HG02588 (cell line): ENCODE data around the gene CDC42BPG.

Experiments used
- ATAC-seq: cut with Tn5 transposase; IDR thresholded peaks from one replicate; pipeline ENCODE4 v1.9.1; 2021; ENCODE audit warnings: mild to moderate bottlenecking, moderate library complexity; ENCODE audit not compliant: unreplicated experiment

The CDC42BPG gene

GRCh38 chr11:64864473-64865285 is 20.2 kb upstream of the CDC42BPG start:
- ATAC-seq: peak; percentile 11

- no peak for ATAC-seq
Observed at GRCh38 chr11:64864135-64864472, 19.7 kb upstream of the CDC42BPG start.

- ATAC-seq: no peak
Observed at GRCh38 chr11:64863391-64864060, 19.1 kb upstream of the CDC42BPG start.

GRCh38 chr11:64862987-64863390 is 18.5 kb upstream of the CDC42BPG start:
- ATAC-seq: no peak

- ATAC-seq: no peak
Observed at GRCh38 chr11:64861227-64861975, 16.9 kb upstream of the CDC42BPG start.

- ATAC-seq: peak; percentile 58
Observed at GRCh38 chr11:64859542-64860414, 15.3 kb upstream of the CDC42BPG start.

- ATAC-seq: peak; percentile 23
Observed at GRCh38 chr11:64858467-64859263, 14.2 kb upstream of the CDC42BPG start.

DNA sequence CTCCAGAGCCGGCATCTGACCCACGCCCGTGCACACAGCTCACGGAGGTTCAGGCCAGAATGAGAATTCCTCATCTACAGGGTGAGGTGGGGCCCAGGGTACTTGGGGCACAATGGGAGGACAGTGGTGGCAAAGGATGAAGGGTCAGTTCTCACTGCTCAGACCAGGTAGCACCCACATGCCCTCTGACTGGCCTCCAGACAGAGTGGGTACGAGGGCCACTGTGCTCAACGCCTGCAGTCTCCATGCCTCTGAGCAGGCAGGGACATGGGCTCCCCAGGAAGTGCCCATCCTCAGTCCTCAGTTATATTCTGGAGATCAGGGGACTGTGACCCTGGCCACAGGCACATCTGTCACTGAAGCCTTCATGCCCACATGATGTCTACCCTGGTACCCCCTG is 13.0 kb upstream of the CDC42BPG start:
- ATAC-seq: no peak

DNA sequence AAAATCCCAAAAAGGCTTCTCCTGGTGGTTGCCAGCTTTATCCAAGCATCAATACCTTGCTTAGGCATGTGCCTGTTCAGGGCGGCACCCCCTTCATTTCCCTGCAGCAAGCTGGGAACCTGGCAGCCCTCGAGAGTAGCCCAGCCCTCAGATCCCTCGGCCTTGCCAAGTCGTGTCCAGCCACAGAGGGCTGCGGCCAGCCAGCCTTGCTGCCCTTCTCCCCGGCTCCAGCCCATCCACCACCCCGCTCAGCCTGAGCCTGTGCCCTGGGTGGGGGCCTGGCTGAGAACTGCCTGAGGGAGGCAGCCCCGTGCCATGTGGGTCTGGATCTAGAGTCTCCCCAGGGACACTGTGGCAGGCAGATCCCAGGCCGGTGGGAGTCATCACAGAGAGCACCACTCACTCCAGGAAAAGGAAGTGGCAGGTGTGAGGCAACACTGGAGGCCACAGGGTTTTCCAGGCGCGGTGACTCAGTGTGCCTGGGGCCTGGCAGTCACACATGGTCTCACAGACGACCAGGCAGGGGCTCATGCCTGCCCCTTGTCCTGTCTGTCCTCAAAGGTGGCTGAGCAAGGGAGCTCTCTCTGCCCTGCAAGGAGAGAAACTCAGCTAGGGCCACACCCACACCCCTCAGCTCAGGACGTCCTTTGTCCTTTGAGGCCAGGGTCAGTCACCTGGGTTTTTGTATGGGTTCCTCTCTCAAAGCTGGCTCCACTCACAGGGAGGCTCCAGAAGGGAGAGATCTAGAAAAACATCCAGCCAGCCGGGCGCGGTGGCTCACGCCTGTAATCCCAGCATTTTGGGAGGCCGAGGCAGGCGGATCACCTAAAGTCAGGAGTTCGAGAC is 12.2 kb upstream of the CDC42BPG start:
- ATAC-seq: no peak

GRCh38 chr11:64855596-64856304 is 11.3 kb upstream of the CDC42BPG start:
- ATAC-seq: no peak

DNA sequence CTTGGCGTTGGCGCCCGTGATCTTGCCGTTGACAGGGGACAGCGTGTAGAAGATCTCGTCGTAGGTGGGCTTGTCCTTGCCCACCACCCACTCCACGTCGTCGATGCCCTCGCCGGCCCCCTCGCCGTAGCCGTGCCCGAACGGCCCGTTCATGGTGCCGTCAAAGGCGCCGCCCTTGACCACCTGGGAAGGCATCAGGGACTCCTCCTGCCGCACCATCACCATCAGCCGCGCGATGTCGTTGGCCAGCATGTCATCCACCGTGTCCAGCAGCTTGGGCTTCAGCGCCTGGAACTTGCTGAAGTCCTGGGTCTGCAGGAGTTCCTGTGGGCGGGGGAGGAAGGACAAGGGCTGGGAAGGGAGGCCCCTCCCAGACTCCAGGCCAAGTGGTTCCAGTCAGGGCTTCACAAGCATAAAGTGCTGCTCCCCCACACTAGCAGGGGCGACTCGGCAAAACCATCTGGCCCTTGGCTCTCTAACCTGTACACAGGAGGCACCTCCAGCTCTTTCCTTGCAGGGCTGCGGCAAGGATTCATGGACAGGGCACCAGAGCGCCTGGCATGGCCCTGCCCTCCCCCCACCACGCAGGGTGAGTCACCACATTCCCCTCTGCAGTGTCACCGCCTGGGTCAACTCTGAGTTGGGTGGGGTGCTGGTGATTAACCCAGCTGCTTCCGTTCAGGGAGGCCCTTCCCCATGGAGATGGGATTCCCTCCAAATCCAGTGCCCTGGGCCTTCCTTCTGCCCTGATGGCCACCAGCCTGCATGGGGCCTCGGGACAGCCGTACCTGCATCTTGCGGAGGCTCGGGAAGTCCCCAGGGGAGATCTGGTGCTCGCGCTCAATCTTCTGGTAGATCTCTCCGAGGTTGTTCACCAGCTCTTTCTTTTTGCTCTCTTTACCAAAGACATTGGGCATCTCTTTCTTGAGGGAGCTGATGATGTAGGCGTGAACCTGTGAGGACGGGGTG is 10.4 kb upstream of the CDC42BPG start:
- no peak for ATAC-seq

DNA sequence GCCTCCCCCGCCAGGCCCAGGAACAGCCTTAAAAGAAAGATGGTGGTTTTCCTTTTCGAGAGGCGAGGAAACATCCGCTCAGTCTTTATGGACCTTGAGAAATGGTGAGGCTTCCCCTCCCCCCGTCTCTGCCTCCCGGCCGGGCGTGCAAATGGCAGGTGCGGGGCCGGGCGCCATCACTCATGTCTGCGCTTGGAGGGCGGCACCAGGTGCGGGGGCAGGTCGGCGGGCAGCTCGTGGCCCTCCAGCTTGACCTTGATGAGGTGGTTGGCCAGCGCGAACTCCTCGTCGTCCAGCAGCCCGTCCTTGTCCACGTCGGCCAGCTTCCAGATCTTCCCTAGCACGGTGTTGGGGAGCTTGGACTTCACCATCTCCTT is 9.7 kb upstream of the CDC42BPG start:
- no peak for ATAC-seq

GRCh38 chr11:64853709-64854108 is 9.3 kb upstream of the CDC42BPG start:
- no peak for ATAC-seq

- ATAC-seq: no peak
Observed at GRCh38 chr11:64852804-64853509, 8.5 kb upstream of the CDC42BPG start.

DNA sequence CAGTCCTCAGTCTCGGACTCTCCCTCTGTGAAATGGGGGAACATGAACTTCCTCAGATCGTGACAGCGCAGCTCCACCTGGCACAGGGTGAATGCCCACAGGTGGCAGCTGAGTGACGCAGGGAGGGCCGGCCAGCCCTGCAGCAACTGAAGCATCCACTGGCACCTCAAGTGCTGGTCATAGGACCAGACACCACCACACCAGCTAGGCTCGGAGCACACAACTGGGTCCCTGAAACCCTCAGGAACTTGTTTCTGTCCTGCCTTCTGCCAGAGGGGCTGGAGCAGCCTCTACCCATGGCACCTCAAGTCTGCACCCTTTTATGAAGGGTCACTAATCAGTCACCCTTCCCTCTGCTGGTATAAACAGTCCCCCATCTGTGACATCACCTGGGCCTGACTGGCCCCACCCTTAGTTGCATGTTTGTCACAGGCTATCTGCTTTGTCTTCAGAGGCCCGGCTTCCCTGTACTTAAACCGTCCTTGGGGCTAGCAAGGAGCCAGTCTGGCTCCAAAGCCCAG is 7.4 kb upstream of the CDC42BPG start:
- no peak for ATAC-seq

- peak; percentile 67 for ATAC-seq
Observed at GRCh38 chr11:64850979-64851567, 6.6 kb upstream of the CDC42BPG start.
